Measurements from ENCODE around the gene TRPM2. TPM values are rescaled to one million over a fixed set of nuclear protein-coding genes. Genes with fewer than 3 reads are reported as not detected.

The TRPM2 gene
- total RNA-seq, 2 donors from 2014 or later, result 1.6 to 2.7 TPM

- no peaks in the 10 kb centered on the region for H3K9me3 ChIP-seq
- peaks cover 14% of the 10 kb centered on the region for H3K27me3 ChIP-seq (replicated peaks; ENCODE audit: insufficient read depth)
- H3K27ac ChIP-seq, result no peak overlapping the region
- WGBS, result 12% methylated on average over 44 of the region's 113 CpGs
- no peaks in the 10 kb centered on the region for H3K36me3 ChIP-seq
- intact Hi-C loops (cut with DNase I), result no loop called here
- no peak overlapping the region for H3K4me3 ChIP-seq
- no peak for TF ChIP-seq CTCF (IDR thresholded peaks at IDR 0.05)
- TF ChIP-seq POLR2A (IDR thresholded peaks at IDR 0.05), result no peak
- TF ChIP-seq POLR2AphosphoS5 (IDR thresholded peaks at IDR 0.05), result no peak
- no peak for DNase-seq (ENCODE audit: low spot score)
- H3K4me1 ChIP-seq (replicated peaks), result peaks cover 10% of the 10 kb centered on the region
Measured at GRCh38 chr21:44349847-44350772, 3.3 kb upstream of the TRPM2 start.

- Histone ChIP-seq H3K27me3 (replicated peaks; ENCODE audit: insufficient read depth) (peaks cover 14% of the 10 kb centered on the region), H3K4me1 (replicated peaks) (peaks cover 10% of the 10 kb centered on the region), H3K27ac (no peak overlapping the region), H3K36me3 (no peaks in the 10 kb centered on the region), H3K9me3 (no peaks in the 10 kb centered on the region), H3K4me3 (no peak overlapping the region)
- intact Hi-C loops (cut with DNase I), result no loop called here
- WGBS, result 36% methylated on average over 33 of the region's 42 CpGs
- no peak for TF ChIP-seq CTCF (IDR thresholded peaks at IDR 0.05)
- no peak for TF ChIP-seq POLR2A (IDR thresholded peaks at IDR 0.05)
- no peak for TF ChIP-seq POLR2AphosphoS5 (IDR thresholded peaks at IDR 0.05)
- DNase-seq (ENCODE audit: low spot score), result no peak
Measured at GRCh38 chr21:44350773-44351481, 2.5 kb upstream of the TRPM2 start.

- Histone ChIP-seq H3K27ac (no peak overlapping the region), H3K27me3 (replicated peaks; ENCODE audit: insufficient read depth) (peaks cover 14% of the 10 kb centered on the region), H3K4me3 (no peak overlapping the region), H3K4me1 (replicated peaks) (peaks cover 10% of the 10 kb centered on the region), H3K36me3 (no peaks in the 10 kb centered on the region), H3K9me3 (no peaks in the 10 kb centered on the region)
- 83% methylated on average over 18 of the region's 18 CpGs for WGBS
- no peak for TF ChIP-seq CTCF (IDR thresholded peaks at IDR 0.05)
- TF ChIP-seq POLR2A (IDR thresholded peaks at IDR 0.05), result no peak
- TF ChIP-seq POLR2AphosphoS5 (IDR thresholded peaks at IDR 0.05), result no peak
- intact Hi-C loops (cut with DNase I), result no loop called here
- DNase-seq (ENCODE audit: low spot score), result no peak
Measured at GRCh38 chr21:44351535-44352252, 1.7 kb upstream of the TRPM2 start.

GRCh38 chr21:44352253-44352860 lies 1.1 kb upstream of the TRPM2 start:
- Histone ChIP-seq H3K4me1 (replicated peaks) (peaks cover 10% of the 10 kb centered on the region), H3K27me3 (replicated peaks; ENCODE audit: insufficient read depth) (peaks cover 14% of the 10 kb centered on the region), H3K9me3 (no peaks in the 10 kb centered on the region), H3K27ac (no peak overlapping the region), H3K4me3 (no peak overlapping the region), H3K36me3 (no peaks in the 10 kb centered on the region)
- 73% methylated on average over 17 of the region's 17 CpGs for WGBS
- intact Hi-C loops (cut with DNase I), result no loop called here
- no peak for DNase-seq (ENCODE audit: low spot score)
- no peak for TF ChIP-seq CTCF (IDR thresholded peaks at IDR 0.05)
- no peak for TF ChIP-seq POLR2A (IDR thresholded peaks at IDR 0.05)
- no peak for TF ChIP-seq POLR2AphosphoS5 (IDR thresholded peaks at IDR 0.05)

Measured in prostate gland (tissue), 2 donors.